Measurements from ENCODE around the gene CACNA2D4.

Gene CACNA2D4

DNA sequence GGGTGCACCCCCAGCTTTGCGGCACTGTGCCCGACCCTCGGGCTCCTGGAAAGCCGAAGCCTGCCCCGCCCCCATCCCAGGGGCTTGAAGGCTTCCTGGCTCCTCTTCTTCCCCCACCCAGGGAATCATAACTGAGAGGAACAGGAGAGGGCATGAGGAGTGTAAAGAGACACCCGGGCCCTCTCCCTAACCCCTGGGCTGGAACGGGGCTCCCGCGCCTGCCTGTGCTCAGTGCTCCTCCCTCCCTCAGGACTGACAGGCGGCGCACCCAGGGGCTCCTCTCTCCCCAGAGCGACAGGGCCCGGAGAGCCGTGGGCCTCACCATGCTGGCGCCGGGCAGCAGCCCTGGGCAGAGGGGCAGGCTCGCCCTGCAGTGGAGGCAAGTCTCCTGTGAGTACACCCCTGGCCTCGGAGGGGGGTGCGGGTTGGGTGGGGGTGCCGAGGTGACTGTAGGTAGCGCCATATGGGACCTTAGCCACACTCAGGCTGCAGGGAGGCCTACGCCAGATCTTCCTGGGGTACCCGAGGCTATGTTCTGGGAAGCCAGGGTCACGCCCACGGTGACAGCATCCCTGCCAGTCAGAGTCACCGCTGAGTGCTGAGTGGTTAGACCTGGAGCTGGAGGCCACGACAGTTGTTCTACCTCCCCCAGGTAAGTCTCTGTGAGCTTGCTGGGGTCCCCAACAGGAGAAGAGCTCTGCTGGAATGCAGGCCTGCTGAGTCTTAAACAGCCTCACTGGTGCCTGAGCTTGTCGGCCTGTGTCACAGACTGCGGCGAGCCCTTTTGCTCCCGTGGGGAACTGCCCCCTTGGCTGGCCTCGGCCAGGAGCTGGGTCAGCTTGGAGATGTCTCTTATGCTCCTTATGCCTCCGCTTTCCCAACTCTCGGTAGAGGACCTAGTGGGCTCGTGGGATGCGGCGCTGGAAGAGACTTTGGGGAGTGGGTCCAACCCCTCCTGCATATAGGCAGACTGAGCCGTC, 90.3 kb downstream of the CACNA2D4 start:
- no peak for DNase-seq (ENCODE audit: low read depth)
- TF ChIP-seq, protein P1, sequence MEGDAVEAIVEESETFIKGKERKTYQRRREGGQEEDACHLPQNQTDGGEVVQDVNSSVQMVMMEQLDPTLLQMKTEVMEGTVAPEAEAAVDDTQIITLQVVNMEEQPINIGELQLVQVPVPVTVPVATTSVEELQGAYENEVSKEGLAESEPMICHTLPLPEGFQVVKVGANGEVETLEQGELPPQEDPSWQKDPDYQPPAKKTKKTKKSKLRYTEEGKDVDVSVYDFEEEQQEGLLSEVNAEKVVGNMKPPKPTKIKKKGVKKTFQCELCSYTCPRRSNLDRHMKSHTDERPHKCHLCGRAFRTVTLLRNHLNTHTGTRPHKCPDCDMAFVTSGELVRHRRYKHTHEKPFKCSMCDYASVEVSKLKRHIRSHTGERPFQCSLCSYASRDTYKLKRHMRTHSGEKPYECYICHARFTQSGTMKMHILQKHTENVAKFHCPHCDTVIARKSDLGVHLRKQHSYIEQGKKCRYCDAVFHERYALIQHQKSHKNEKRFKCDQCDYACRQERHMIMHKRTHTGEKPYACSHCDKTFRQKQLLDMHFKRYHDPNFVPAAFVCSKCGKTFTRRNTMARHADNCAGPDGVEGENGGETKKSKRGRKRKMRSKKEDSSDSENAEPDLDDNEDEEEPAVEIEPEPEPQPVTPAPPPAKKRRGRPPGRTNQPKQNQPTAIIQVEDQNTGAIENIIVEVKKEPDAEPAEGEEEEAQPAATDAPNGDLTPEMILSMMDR (IDR thresholded peaks at IDR 0.05; ENCODE audit: control insufficient read depth, insufficient read depth, low read depth, low read length, missing control alignments), result no peak
- H3K4me3 ChIP-seq (ENCODE audit: control insufficient read depth, low read depth, low read length), result no peak overlapping the region

DNA sequence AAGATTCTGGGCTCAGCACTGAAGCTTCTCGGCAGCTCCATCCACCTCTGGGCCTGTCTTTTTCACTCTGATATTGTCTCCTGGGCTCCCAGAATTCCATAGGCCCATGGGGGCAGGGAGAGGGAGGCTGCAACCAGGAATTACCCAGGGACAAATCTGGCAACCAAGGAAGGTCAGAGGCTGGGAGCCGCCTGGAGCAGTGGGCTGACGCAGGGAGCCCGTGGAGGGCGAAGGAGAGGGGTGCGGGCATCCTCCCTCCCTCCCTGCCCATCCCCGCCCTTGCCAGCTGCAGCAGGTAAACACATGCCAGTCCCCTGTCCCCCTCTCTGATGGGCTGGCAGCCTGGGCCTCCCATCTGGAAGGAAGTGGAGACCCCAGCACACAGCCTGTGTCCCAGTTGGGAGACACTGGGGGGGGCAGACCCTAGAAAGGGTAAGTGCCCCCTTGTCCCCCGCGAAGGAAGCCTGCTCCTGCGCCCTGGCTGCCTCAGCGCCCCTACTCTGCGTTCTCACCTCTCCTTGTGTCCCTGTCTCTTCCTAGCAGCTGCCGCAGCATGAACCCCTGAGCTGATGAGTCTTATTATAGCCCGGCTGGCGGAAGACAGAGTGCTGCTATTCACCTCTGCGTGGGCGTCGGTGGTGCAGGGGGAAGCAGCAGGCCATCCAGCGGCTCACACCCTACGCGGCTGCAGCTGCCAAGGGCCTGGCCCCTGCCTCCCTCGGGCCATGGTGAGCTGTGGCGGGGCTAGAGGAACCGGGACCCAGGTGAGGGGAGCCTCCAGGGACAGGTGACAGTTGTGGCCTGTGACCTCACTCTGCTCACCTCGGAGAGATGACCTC, 91.4 kb downstream of the CACNA2D4 start:
- TF ChIP-seq, protein P1 (IDR thresholded peaks at IDR 0.05; ENCODE audit: control insufficient read depth, insufficient read depth, low read depth, low read length, missing control alignments), result no peak
- DNase-seq (ENCODE audit: low read depth), result no peak
- H3K4me3 ChIP-seq (ENCODE audit: control insufficient read depth, low read depth, low read length), result no peak overlapping the region

DNA sequence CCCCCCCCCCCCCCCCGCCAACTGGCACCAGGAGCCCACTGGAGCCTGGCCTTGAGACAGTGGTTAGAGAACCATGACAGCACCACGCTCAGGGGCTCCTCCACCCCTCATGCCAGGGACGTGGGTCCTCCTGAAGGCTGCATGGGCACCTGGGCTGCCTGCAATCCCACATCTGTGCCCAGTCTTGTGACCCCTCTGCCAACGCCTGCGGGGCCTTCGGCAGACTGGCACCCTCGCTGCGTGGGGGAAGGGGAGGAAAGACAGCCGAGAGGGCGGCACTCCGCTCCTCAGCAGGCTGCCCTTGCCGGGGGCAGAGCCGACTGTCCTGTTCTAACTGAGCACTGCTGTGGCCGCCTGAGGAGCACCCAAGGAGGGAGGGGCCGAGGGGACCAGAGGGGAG, 92.1 kb downstream of the CACNA2D4 start:
- no peak overlapping the region for H3K4me3 ChIP-seq (ENCODE audit: control insufficient read depth, low read depth, low read length)
- DNase-seq (ENCODE audit: low read depth), result no peak
- TF ChIP-seq, protein P1 (IDR thresholded peaks at IDR 0.05; ENCODE audit: control insufficient read depth, insufficient read depth, low read depth, low read length, missing control alignments), result no peak

DNA sequence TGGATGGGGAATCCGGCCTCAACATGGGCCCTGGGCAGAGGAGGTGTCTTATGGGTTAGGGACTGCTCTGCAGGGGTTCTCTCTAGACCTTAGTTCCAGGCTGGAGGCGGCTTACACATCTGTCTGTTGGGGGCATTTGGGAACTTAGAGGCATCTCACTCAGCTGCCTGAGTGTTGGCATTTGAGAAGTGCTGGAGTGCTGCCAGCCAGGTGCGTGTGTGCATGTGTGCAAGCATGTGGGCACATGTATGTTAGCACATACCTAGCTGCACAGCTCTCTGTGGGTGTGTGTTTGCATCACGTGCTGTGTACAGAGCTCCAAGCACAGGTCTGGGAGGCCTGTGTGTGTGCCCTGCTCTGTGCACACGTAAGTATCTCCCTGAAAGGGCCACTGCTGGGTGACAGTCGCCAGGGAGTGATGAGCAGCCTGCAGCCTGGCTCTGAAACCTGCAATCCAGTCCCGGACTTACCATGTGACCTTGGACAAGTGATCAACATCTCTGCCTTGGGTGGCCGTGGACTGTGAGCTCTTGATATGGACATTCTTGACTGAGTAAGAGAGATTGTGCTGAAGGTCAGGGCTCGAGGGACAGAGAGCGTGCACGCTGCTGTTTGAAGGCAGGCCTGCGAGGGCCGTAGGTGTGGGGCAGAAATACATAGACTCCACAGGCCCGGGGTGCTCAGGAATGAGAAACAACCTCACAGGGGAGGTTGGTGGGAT, 92.9 kb downstream of the CACNA2D4 start:
- TF ChIP-seq, protein P1 (IDR thresholded peaks at IDR 0.05; ENCODE audit: control insufficient read depth, insufficient read depth, low read depth, low read length, missing control alignments), result no peak
- no peak for DNase-seq (ENCODE audit: low read depth)
- H3K4me3 ChIP-seq (ENCODE audit: control insufficient read depth, low read depth, low read length), result no peak overlapping the region

DNA sequence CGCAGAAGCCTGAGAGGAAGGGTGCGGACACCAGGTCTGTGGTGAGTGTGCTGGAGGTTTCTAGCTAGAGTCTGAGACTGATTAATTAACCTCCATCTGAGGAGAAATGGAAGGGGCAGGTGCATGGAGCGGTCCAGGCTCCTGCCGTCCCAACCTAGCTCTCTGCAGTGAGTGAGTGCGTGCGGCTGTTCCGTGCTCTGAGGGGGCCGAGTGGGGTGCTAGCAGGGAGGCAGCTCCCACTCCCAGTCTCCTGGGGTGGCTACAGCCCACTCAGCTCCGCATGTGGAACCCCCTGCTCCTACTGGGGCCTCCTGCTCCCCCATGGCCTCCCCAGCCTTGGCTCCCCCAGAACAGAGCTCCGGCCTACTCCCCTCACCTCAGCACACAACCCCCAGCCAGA, 95.2 kb downstream of the CACNA2D4 start:
- TF ChIP-seq, protein P1 (IDR thresholded peaks at IDR 0.05; ENCODE audit: control insufficient read depth, insufficient read depth, low read depth, low read length, missing control alignments), result no peak
- DNase-seq (ENCODE audit: low read depth), result no peak
- no peak overlapping the region for H3K4me3 ChIP-seq (ENCODE audit: control insufficient read depth, low read depth, low read length)

DNA sequence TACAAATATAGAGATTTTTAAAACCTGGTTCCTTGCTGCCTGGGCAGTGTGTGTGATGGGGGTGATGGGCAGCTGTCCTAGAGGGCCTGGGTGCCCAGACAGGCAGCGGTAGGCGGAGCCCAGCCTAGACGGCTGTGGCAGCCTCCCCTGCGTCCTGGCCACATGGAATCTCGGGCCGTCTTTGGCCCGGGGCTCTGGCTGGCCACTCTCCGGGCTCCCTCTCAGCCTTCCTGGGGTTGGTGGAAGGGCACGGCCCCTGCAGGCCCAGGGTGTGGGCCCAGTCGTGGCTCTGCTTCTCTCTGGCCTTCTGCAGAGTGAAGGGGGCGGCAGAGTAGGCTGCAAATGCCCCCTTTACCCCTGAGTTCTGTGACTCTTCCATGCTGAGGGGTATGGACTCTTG, 95.8 kb downstream of the CACNA2D4 start:
- H3K4me3 ChIP-seq (ENCODE audit: control insufficient read depth, low read depth, low read length), result no peak overlapping the region
- TF ChIP-seq, protein P1 (IDR thresholded peaks at IDR 0.05; ENCODE audit: control insufficient read depth, insufficient read depth, low read depth, low read length, missing control alignments), result no peak

More for the DNA sequence above, 95.8 kb downstream of the CACNA2D4 start:
- DNase-seq (ENCODE audit: low read depth), result no peak

All from AG09309 (cell line).